ENCODE measurements around the gene GRIN1. TPM values are rescaled to one million over a fixed set of nuclear protein-coding genes. Genes with fewer than 3 reads are reported as not detected.

The GRIN1 gene
- total and polyA plus RNA-seq, 8 donors = 0.25 to 0.55 (median 0.31) TPM; not detected in 5

GRCh38 chr9:137205126-137206069, 66.4 kb downstream of the GRIN1 start, which contains the start of the genes NDOR1 and TMEM203:
NDOR1 (plus strand) TSS chr9:137205700; CDS start chr9:137205778, 78 bp downstream.
TMEM203 (minus strand) TSS chr9:137205648; CDS start chr9:137205414, 234 bp downstream.
- DNase-seq = peak; percentile 94 to 97
- TF ChIP-seq EP300 (IDR thresholded peaks at IDR 0.05) = no peak
- TF ChIP-seq, protein P1, sequence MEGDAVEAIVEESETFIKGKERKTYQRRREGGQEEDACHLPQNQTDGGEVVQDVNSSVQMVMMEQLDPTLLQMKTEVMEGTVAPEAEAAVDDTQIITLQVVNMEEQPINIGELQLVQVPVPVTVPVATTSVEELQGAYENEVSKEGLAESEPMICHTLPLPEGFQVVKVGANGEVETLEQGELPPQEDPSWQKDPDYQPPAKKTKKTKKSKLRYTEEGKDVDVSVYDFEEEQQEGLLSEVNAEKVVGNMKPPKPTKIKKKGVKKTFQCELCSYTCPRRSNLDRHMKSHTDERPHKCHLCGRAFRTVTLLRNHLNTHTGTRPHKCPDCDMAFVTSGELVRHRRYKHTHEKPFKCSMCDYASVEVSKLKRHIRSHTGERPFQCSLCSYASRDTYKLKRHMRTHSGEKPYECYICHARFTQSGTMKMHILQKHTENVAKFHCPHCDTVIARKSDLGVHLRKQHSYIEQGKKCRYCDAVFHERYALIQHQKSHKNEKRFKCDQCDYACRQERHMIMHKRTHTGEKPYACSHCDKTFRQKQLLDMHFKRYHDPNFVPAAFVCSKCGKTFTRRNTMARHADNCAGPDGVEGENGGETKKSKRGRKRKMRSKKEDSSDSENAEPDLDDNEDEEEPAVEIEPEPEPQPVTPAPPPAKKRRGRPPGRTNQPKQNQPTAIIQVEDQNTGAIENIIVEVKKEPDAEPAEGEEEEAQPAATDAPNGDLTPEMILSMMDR (IDR thresholded peaks at IDR 0.05) = no peak
- peak; percentile 91 to 98 (median 96) for TF ChIP-seq POLR2AphosphoS5 (IDR thresholded peaks at IDR 0.05)
- peak in 1 of 4 donors; percentile 43 for TF ChIP-seq POLR2A (IDR thresholded peaks at IDR 0.05)
- Histone ChIP-seq H3K9me3 (no peaks in the 10 kb centered on the region), H3K4me1 (peaks cover 53 to 58% (median 57%) of the 10 kb centered on the region in 4 donors), H3K36me3 (peaks cover 0 to 21% (median 18%) of the 10 kb centered on the region in 4 donors), H3K27ac (peak within 1 kb of the TSS; percentile 71 to 94 (median 89)), H3K27me3 (no peaks in the 10 kb centered on the region), H3K4me3 (peak within 1 kb of the TSS; percentile 88 to 95 (median 91))
- intact Hi-C loops (cut with DNase I; ENCODE audit: low total_unique reads) = no loop called here
- 0% methylated on average over 30 to 98 of the region's 98 CpGs for WGBS, 5 donors

- intact Hi-C loops (cut with DNase I; ENCODE audit: low total_unique reads) = no loop called here
- WGBS, 5 donors = 61 to 68% (median 65%) methylated on average over 7 of the region's 7 CpGs
- no peak for DNase-seq
- H3K4me3 ChIP-seq = peak overlapping the region in 3 of 4 donors; percentile 88 to 94 (median 88)
- H3K9me3 ChIP-seq = no peaks in the 10 kb centered on the region
- H3K27ac ChIP-seq = no peak overlapping the region
- peaks cover 0 to 24% (median 22%) of the 10 kb centered on the region in 4 donors for H3K36me3 ChIP-seq
- no peaks in the 10 kb centered on the region for H3K27me3 ChIP-seq
- TF ChIP-seq POLR2AphosphoS5 (IDR thresholded peaks at IDR 0.05) = no peak
- TF ChIP-seq EP300 (IDR thresholded peaks at IDR 0.05) = no peak
- TF ChIP-seq, protein P1 (IDR thresholded peaks at IDR 0.05) = no peak
- no peak for TF ChIP-seq POLR2A (IDR thresholded peaks at IDR 0.05)
- H3K4me1 ChIP-seq = peaks cover 47 to 52% (median 50%) of the 10 kb centered on the region in 4 donors
Observed at GRCh38 chr9:137206602-137207001, 67.6 kb downstream of the GRIN1 start.

GRCh38 chr9:137211532-137211931, 72.6 kb downstream of the GRIN1 start:
- Histone ChIP-seq H3K36me3 (peaks cover 10 to 63% (median 41%) of the 10 kb centered on the region in 4 donors), H3K4me1 (peaks cover 8 to 11% (median 10%) of the 10 kb centered on the region in 4 donors), H3K27me3 (no peaks in the 10 kb centered on the region), H3K9me3 (no peaks in the 10 kb centered on the region), H3K4me3 (no peak overlapping the region), H3K27ac (no peak overlapping the region)
- 81 to 92% (median 88%) methylated on average over 9 to 13 of the region's 13 CpGs for WGBS, 5 donors
- intact Hi-C loops (cut with DNase I; ENCODE audit: low total_unique reads) = no loop called here
- TF ChIP-seq POLR2AphosphoS5 (IDR thresholded peaks at IDR 0.05) = no peak
- TF ChIP-seq, protein P1 (IDR thresholded peaks at IDR 0.05) = no peak
- no peak for TF ChIP-seq POLR2A (IDR thresholded peaks at IDR 0.05)
- TF ChIP-seq EP300 (IDR thresholded peaks at IDR 0.05) = no peak
- no peak for DNase-seq

- no peaks in the 10 kb centered on the region for H3K27me3 ChIP-seq
- 81 to 85% (median 84%) methylated on average over 21 of the region's 21 CpGs for WGBS, 5 donors
- TF ChIP-seq, protein P1 (IDR thresholded peaks at IDR 0.05) = no peak
- TF ChIP-seq POLR2A (IDR thresholded peaks at IDR 0.05) = no peak
- TF ChIP-seq EP300 (IDR thresholded peaks at IDR 0.05) = no peak
- no peak for TF ChIP-seq POLR2AphosphoS5 (IDR thresholded peaks at IDR 0.05)
- peaks cover 9 to 14% (median 11%) of the 10 kb centered on the region in 4 donors for H3K4me1 ChIP-seq
- intact Hi-C loops (cut with DNase I; ENCODE audit: low total_unique reads) = no loop called here
- H3K36me3 ChIP-seq = peaks cover 10 to 65% (median 41%) of the 10 kb centered on the region in 4 donors
- H3K27ac ChIP-seq = no peak overlapping the region
- H3K4me3 ChIP-seq = no peak overlapping the region
- DNase-seq = no peak
- H3K9me3 ChIP-seq = no peaks in the 10 kb centered on the region
Observed at GRCh38 chr9:137212520-137212919, 73.6 kb downstream of the GRIN1 start.
